ENCODE data around the gene TXNRD1. TPM values are rescaled to one million over a fixed set of nuclear protein-coding genes. Genes with fewer than 3 reads are reported as not detected.
"Not testable (repeated sequence)": the region's sequence is repeated elsewhere in the genome, so short reads cannot be mapped to it uniquely, and the experiment has no call there.

TXNRD1 gene
- total and polyA plus RNA-seq, 2 donors (not counting 1 experiment from before 2014, with no cell fraction given): 436 to 1,000 TPM

- Histone ChIP-seq H3K4me1 (ENCODE audit: control insufficient read depth, extremely low read depth, insufficient read depth, low read length) (no peaks in the 10 kb centered on the region), H3K27ac (ENCODE audit: insufficient read depth, low read length) (no peak overlapping the region), H4K20me1 (ENCODE audit: control insufficient read depth, extremely low read depth, insufficient read depth, low read length) (no peaks in the 10 kb centered on the region), H3K9me3 (ENCODE audit: control insufficient read depth, insufficient read depth, low read depth, low read length) (no peaks in the 10 kb centered on the region), H3K27me3 (ENCODE audit: control insufficient read depth, insufficient read depth, low read length) (no peaks in the 10 kb centered on the region), H3K4me2 (ENCODE audit: extremely low read depth, insufficient read depth, low read length) (no peak overlapping the region), H3K9ac (ENCODE audit: insufficient read depth, low read length) (no peak overlapping the region), H3K79me2 (ENCODE audit: control insufficient read depth, insufficient read depth, low read length) (peaks cover 29% of the 10 kb centered on the region), H3K36me3 (ENCODE audit: control insufficient read depth, insufficient read depth, low read length) (peaks cover 20% of the 10 kb centered on the region), H2AFZ (ENCODE audit: low read length) (no peak overlapping the region), H3K4me3 (replicated peaks in 1 of 4; ENCODE audit: control extremely low read depth in 1 of 4, insufficient read depth in 1 of 4, low read depth in 3 of 4, low read length in 4 of 4) (no peak overlapping the region)
- DNase-seq (ENCODE audit: low read depth in 2 of 2): no peak
- TF ChIP-seq EZH2 (IDR thresholded peaks at IDR 0.05; ENCODE audit: low read length, missing control alignments) (no peak), CTCF (conservative IDR thresholded peaks at IDR 0.05 in 1 of 2, IDR thresholded peaks at IDR 0.05 in 1 of 2; ENCODE audit: low read depth in 1 of 2, low read length in 2 of 2) (no peak)
Measured at GRCh38 chr12:104323899-104324298, 108.3 kb downstream of the TXNRD1 start.

GRCh38 chr12:104328278-104328677 lies 112.7 kb downstream of the TXNRD1 start:
- H3K27ac ChIP-seq (ENCODE audit: insufficient read depth, low read length); H3K9ac ChIP-seq (ENCODE audit: insufficient read depth, low read length); H4K20me1 ChIP-seq (ENCODE audit: control insufficient read depth, extremely low read depth, insufficient read depth, low read length); H3K4me1 ChIP-seq (ENCODE audit: control insufficient read depth, extremely low read depth, insufficient read depth, low read length); H3K4me3 ChIP-seq (replicated peaks in 1 of 4; ENCODE audit: control extremely low read depth in 1 of 4, insufficient read depth in 1 of 4, low read depth in 3 of 4, low read length in 4 of 4); H3K4me2 ChIP-seq (ENCODE audit: extremely low read depth, insufficient read depth, low read length); H3K27me3 ChIP-seq (ENCODE audit: control insufficient read depth, insufficient read depth, low read length); H3K9me3 ChIP-seq (ENCODE audit: control insufficient read depth, insufficient read depth, low read depth, low read length); H2AFZ ChIP-seq (ENCODE audit: low read length); DNase-seq (ENCODE audit: low read depth in 2 of 2): not testable (repeated sequence)
- Histone ChIP-seq H3K79me2 (ENCODE audit: control insufficient read depth, insufficient read depth, low read length) (peaks cover 18% of the 10 kb centered on the region), H3K36me3 (ENCODE audit: control insufficient read depth, insufficient read depth, low read length) (peaks cover 17% of the 10 kb centered on the region)

- no peak overlapping the region for H3K4me3 ChIP-seq (replicated peaks in 1 of 4; ENCODE audit: control extremely low read depth in 1 of 4, insufficient read depth in 1 of 4, low read depth in 3 of 4, low read length in 4 of 4)
- H3K27ac ChIP-seq (ENCODE audit: insufficient read depth, low read length): no peak overlapping the region
- H3K9me3 ChIP-seq (ENCODE audit: control insufficient read depth, insufficient read depth, low read depth, low read length): no peaks in the 10 kb centered on the region
- H3K79me2 ChIP-seq (ENCODE audit: control insufficient read depth, insufficient read depth, low read length): peaks cover 20% of the 10 kb centered on the region
- peaks cover 20% of the 10 kb centered on the region for H3K36me3 ChIP-seq (ENCODE audit: control insufficient read depth, insufficient read depth, low read length)
- no peak overlapping the region for H3K4me2 ChIP-seq (ENCODE audit: extremely low read depth, insufficient read depth, low read length)
- TF ChIP-seq EZH2 (IDR thresholded peaks at IDR 0.05; ENCODE audit: low read length, missing control alignments): no peak
- TF ChIP-seq CTCF (conservative IDR thresholded peaks at IDR 0.05 in 1 of 2, IDR thresholded peaks at IDR 0.05 in 1 of 2; ENCODE audit: low read depth in 1 of 2, low read length in 2 of 2): no peak
- H3K27me3 ChIP-seq (ENCODE audit: control insufficient read depth, insufficient read depth, low read length): no peaks in the 10 kb centered on the region
- H3K4me1 ChIP-seq (ENCODE audit: control insufficient read depth, extremely low read depth, insufficient read depth, low read length): no peaks in the 10 kb centered on the region
- H3K9ac ChIP-seq (ENCODE audit: insufficient read depth, low read length): no peak overlapping the region
- H4K20me1 ChIP-seq (ENCODE audit: control insufficient read depth, extremely low read depth, insufficient read depth, low read length): no peaks in the 10 kb centered on the region
- H2AFZ ChIP-seq (ENCODE audit: low read length): no peak overlapping the region
- DNase-seq (ENCODE audit: low read depth in 2 of 2): no peak
Measured at GRCh38 chr12:104328790-104329189, 113.2 kb downstream of the TXNRD1 start.
